Stimulated activated CD4-positive, alpha-beta T cell treated with anti-CD3 and anti-CD28 coated beads, Interleukin-1b, Interleukin-23, amount 100 ng/mL, for 48 hours (primary cell): Measurements from ENCODE around the gene DOCK4.

Source experiments
- DNase-seq: peaks from one replicate; pipeline ENCODE4 v3.0.0-alpha.2; 2020

DOCK4 gene

DNA sequence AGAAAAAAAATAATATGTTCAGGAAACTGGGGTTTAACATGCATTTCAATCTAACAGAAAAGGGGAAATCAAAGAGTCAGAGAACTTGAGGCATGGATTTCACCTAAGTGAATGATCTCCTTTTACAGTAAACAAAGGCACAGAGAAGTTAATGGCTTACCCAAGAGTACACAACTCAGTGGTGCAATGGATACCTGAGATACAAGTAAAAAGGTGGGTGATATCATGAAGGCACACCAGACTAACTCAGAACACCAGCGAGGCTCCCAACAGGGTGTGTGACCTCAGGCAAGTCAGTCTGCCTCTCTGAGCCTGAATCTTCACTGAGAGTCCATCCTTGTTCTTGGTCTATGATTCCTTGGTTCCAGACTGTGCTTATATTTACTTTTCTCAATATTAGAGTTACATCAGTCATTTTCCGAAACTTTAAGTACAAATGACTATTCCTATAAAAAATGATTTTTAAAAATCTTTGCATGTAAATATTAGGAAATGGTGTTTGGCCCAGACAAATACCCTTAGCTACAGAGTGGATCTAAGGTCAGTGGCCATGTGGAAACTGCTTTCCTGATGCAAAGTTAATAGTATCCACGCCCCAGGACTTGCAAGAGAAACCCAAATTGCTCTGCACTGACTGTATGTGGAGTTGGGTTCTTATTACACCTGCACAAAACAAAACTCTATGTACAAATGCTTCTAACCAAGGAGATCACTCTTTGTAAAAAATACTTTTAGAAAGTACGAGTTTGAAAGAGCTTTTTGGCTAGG lies 361.1 kb downstream of the DOCK4 start:
- DNase-seq = no peak

- no peak for DNase-seq
Observed at GRCh38 chr7:111842491-111842890, 363.7 kb downstream of the DOCK4 start.

DNA sequence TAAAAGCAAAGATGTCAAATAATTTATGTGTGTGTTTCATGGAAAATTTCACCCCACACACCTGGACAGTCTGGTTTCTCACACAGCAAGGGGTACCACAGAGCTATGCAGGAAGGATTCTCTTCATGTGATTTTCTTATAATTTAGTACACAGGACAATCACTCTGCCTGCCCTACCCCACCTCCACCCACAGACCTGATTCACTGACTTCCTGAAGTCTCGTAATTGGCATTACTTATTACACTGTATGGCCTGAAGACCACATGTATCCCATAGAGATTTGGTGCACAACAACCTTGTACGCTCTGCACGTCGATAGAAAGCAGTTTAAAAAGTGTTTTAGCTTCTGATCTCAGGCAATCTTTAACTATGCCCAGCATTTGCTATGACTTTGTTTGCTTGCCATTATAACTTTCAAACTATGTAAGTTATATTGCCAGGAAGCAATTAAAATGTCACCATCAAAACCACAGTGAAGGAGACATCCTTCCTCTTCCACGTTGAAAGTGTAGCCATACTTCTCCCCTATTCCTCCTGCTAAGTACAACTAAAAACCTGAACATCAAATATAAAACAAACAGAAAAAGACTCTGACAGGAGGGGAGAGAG lies 364.5 kb downstream of the DOCK4 start:
- DNase-seq = no peak

- DNase-seq = no peak
Observed at GRCh38 chr7:111840528-111840927, 365.7 kb downstream of the DOCK4 start.

GRCh38 chr7:111839261-111839660 lies 366.9 kb downstream of the DOCK4 start:
- no peak for DNase-seq

DNA sequence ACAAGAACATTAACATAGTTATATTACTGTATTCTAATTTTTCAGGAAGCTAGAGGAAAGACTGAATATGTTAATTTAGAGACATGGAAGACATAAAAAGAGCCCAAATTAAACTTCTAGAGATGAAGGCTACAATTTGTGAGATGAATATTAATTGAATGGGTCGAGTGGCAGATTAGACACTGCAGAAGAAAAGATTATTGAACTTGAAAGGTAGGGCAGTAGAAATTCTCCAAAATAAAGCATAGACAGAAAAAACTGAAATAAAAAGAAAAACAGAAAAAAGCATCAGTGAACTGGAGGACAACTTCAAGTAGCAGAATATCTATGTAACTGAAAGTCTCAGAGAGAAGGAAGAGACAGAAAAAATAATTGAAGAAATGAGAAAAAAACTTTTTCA lies 369.6 kb downstream of the DOCK4 start:
- DNase-seq = no peak

- no peak for DNase-seq
Observed at GRCh38 chr7:111835066-111835465, 371.1 kb downstream of the DOCK4 start.

GRCh38 chr7:111834367-111834766 lies 371.8 kb downstream of the DOCK4 start:
- DNase-seq = no peak

- no peak for DNase-seq
Observed at GRCh38 chr7:111833466-111833865, 372.7 kb downstream of the DOCK4 start.

DNA sequence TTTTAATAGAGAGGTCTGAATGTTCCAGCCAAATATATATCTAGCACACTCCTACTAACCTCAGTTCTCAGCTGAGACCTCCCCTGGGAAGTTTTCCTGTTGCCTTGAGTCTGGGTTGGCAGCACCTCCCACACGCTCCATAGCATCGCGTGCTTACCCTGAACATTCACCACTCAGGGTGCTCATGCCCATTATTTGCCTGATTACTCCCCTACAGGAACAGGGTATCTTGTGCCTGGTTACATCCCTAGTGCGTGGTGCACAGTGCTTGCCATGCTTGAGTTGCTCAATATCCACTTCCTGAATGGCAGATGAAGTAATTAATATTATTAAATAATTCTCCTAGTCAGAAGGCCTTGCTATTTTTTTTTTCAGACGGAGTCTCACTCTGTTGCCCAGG lies 374.0 kb downstream of the DOCK4 start:
- no peak for DNase-seq

GRCh38 chr7:111829221-111829620 lies 377.0 kb downstream of the DOCK4 start:
- no peak for DNase-seq

GRCh38 chr7:111827863-111828504 lies 378.2 kb downstream of the DOCK4 start:
- DNase-seq = no peak

GRCh38 chr7:111825046-111825445 lies 381.2 kb downstream of the DOCK4 start:
- no peak for DNase-seq

DNA sequence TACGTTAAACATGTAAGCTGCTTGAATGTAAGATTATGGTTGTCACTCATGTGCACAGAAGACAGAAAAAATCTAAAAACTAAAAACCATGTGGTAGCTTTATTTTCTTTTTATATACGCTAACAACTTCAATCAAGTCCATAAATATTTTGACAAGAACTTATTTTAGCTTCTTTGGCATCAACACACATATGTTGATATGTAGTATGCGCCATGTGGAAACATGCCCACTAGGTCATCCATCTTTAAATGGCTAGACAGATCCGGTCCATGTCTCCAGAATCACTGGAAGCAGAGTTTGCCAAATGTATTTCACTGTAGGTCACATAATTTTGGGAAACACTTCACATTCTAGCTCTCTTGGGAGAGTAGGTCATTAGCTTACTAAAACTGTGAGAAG lies 382.4 kb downstream of the DOCK4 start:
- DNase-seq = no peak

GRCh38 chr7:111821046-111821445 lies 385.2 kb downstream of the DOCK4 start:
- DNase-seq = no peak

DNA sequence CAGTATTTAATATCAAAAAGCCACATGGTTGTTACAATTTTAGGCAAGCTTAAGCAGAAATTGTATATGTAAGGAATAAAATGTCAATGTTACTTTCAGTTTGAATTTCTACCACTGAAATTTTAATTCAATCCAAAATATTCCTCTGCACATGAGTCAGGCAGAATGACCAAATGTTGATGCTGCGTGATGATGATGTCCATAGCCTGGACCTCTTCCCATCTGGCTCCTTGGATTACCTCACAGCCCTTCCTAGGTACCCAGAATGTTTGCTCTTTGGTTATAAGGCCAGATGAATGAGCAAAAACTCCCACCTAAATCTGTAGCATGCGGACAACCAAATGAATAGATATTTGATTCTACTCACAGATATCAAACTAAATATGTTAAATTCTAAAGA lies 385.6 kb downstream of the DOCK4 start:
- DNase-seq = no peak

- DNase-seq = no peak
Observed at GRCh38 chr7:111820121-111820520, 386.1 kb downstream of the DOCK4 start.

DNA sequence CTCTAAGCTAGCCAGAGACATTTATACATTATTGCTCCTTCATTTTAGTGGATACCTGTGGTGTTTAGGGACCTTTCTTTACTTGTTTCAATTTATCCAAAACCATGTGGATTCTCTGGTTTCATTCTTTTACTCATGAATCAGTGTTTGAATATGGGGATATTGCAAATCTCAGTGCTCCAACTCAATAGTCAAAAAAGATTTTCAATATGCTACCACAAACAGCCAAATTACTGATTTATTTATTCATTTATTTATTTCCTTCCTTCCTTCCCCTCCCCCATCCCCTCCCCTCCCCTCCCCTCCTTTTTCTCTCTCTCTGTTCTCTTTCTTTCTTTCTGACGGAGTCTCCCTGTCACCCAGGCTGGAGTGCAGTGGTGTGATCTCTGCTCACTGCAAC lies 390.8 kb downstream of the DOCK4 start:
- no peak for DNase-seq

DNA sequence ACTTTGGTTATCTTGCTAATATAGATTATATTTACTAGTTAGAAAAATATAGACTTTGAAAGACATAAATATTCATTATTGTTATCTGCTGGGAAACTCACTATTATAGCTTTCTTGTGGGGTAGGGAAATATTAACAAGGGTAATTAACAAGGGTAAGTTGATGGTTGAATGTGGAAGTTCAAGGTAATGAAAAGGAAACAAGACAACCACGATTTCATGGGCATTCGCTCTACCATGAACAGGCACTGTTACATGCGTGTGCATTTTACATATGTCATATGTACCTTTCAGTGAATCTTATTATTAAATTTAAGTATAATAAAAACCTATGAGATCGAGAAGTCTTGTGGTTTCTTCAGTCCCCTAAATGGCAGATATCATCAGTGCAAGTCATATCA lies 392.9 kb downstream of the DOCK4 start:
- no peak for DNase-seq

DNA sequence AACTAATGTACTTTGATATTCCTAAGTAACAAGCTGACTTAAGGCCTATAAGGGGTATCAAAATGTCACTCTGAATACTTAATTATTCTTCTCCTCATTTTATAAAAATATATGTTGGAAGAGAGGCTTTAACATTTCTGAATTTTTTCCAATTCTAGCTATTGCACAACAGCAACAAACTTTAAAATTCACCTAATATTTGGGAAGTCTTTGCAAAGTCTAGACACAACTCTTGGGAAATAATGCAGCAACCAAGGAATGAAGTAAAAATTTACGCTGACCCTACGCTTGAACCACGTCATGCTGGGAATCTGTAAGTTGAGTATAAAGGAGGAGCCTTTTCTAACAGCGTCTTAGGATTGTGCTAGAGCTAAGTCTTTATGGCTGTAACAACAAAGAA lies 400.0 kb downstream of the DOCK4 start:
- no peak for DNase-seq

DNA sequence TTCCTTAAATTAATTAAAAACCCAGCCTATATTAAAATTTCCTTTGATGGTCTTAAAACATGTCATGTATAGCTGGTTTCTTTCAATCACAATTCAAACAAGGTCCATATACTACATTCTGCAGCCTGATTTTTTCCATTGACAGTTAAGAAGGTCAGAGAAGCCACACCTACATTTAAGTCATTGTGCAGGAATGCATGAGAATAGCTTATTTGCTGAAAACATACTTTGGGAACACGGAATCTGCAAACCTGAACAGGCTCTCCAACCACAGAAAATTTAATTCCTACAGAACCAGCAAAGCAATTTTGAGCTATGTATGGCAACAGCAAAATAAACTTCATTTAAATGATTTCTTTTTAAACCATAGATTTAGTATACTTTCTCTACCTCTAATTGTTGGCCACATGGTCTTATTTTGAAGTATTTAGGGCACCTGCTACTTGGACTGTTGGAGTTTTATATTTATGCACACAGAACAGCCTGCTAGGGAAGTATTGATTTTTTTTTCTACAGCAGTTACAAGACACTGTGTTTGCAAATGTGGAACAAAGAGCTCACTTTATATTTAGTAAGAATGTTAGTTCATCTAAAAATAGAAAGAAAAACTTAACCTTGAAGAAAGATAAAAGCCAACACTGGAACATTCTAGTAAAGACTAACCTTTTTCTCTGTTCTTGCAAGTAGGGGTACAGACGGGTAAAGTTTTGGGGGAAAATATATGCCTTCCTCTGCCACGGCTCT lies 403.0 kb downstream of the DOCK4 start:
- no peak for DNase-seq

DNA sequence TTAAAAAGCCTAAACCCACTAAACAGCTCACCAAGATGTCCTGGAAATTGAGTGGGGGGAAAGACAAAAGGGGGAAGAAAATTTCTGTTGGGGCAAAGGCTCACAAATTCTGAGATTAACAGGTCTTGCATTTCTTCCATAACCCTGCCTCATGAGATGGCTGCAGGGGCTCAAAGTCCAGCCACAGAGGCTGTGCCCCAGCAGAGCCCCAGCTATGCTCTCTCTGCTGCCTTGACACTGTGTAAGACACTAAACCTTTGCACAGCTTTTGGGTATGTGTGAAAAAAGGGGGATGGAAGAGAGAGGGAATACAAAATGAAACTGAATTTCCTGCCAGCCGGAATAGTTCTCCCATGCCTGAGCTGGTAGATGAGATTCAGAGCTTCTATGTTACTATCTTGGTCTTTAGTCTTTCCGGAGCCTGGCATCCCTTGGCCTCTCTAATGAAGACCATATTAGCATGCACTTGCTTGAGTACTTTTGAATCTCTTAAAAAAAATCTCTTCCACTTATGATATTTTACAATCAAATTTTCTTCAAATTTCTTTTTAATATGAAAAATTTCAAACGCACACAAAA lies 403.9 kb downstream of the DOCK4 start:
- DNase-seq = no peak

- no peak for DNase-seq
Observed at GRCh38 chr7:111801277-111801676, 404.9 kb downstream of the DOCK4 start.
